H1 (cell line): ENCODE measurements around the gene GNAO1. TPM values are rescaled to one million over a fixed set of nuclear protein-coding genes. Genes with fewer than 3 reads are reported as not detected.

Experiments
- ATF3 ChIP-seq: IDR thresholded peaks from 2 replicates; pipeline ENCODE4 v1.6.1; 2011; ENCODE audit warnings: low read depth, mild to moderate bottlenecking, low read length; ENCODE audit not compliant: insufficient read depth
- CTBP2 ChIP-seq: IDR thresholded peaks from 2 replicates; pipeline ENCODE4 v1.7.0; 2011; ENCODE audit warnings: borderline replicate concordance, mild to moderate bottlenecking, moderate library complexity, mixed read lengths, low read length; ENCODE audit not compliant: insufficient read depth, insufficient read length
- JUN ChIP-seq: IDR thresholded peaks from 2 replicates; pipeline ENCODE4 v1.6.1; 2011; ENCODE audit warnings: low read depth, mild to moderate bottlenecking, improper control_type of control experiment, low read length
- SAP30 ChIP-seq: fragments of 300-600 bp; sonication (generic); IDR thresholded peaks from 2 replicates; pipeline ENCODE4 v1.7.1; 2012; ENCODE audit warnings: low read length, moderate library complexity, mild to moderate bottlenecking, inconsistent platforms; ENCODE audit not compliant: insufficient read depth, insufficient replicate concordance
- TAF1 ChIP-seq: IDR thresholded peaks from 2 replicates; pipeline ENCODE4 v1.6.1; 2011; ENCODE audit warnings: mild to moderate bottlenecking, low read depth, low read length
- TAF7 ChIP-seq: optimal IDR thresholded peaks from 2 replicates; pipeline ENCODE3; 2011; ENCODE audit warnings: low read depth, mild to moderate bottlenecking, inconsistent platforms, low read length, moderate library complexity, borderline replicate concordance
- ZNF274 ChIP-seq: IDR thresholded peaks from 2 replicates; pipeline ENCODE4 v1.7.0; 2012; ENCODE audit warnings: low read length, borderline replicate concordance; ENCODE audit errors: extremely low read depth
- polyA plus RNA-seq, 7 experiments: library from polyadenylated mRNA; depleted of rRNA in 3 of 7; stranded (reverse) in 5 of 7; unstranded in 2 of 7; fragments of >200 nt in 5 of 7; fragments of 200-250 nt in 2 of 7; gene quantifications; 1 replicate in 5 of 7; 2 replicates in 1 of 7; 4 replicates in 1 of 7; pipeline versions ENCODE4 v1.2.1 to v1.2.3, GENCODE V29; 2011 to 2013; ENCODE audit warnings: missing spikeins in 2 of 7, mixed read lengths in 2 of 7
- total RNA-seq: library from RNA; stranded (reverse); fragmentation: NEBNext Ultra II Directional; extraction: Animal tissue kit (Norgen Biotek cat#: 25700); gene quantifications from 2 replicates; pipeline ENCODE4 v1.2.1, GENCODE V29; 2021

The GNAO1 gene
- total and polyA plus RNA-seq, 2 of the 8 experiments (the other 6 are each of a cell fraction or from before 2014, with no cell fraction given): 6.7 to 34.4 TPM

- no peak for TF ChIP-seq SAP30
- no peak for TF ChIP-seq ZNF274
- no peak for TF ChIP-seq CTBP2
- no peak for TF ChIP-seq TAF1
- TF ChIP-seq ATF3: no peak
- TF ChIP-seq TAF7: no peak
- no peak for TF ChIP-seq JUN
- TF ChIP-seq, all 59 proteins: peak for 0
Observed at GRCh38 chr16:56360117-56361008, 169.1 kb downstream of the GNAO1 start (continued).
